H54 (cell line): ENCODE results near the gene TGFBI.

Experiments
- DNase-seq: peaks from one replicate; pipeline ENCODE4 v3.0.0; 2011; ENCODE audit warnings: low spot score, mixed read lengths; ENCODE audit not compliant: insufficient read length
- FAIRE-seq: peaks from 3 replicates; lab custom pipeline; 2011; peaks lifted over from hg19 to GRCh38; lab: Jason Lieb, UNC
- POLR2A ChIP-seq: IDR thresholded peaks from 2 replicates; pipeline ENCODE4 v1.6.1; 2011; ENCODE audit warnings: low read depth, mild to moderate bottlenecking, low read length

The TGFBI gene

GRCh38 chr5:136062366-136063274 is 33.8 kb downstream of the TGFBI start:
- DNase-seq (no peak), FAIRE-seq (no peak)
- no peak for TF ChIP-seq POLR2A

GRCh38 chr5:136063778-136064465 is 35.1 kb downstream of the TGFBI start:
- FAIRE-seq (no peak), DNase-seq (no peak)
- no peak for TF ChIP-seq POLR2A

- TF ChIP-seq POLR2A = no peak
- DNase-seq (no peak), FAIRE-seq (no peak)
Observed at GRCh38 chr5:136064510-136064909, 35.7 kb downstream of the TGFBI start.

GRCh38 chr5:136065588-136065987 is 36.8 kb downstream of the TGFBI start:
- no peak for FAIRE-seq

GRCh38 chr5:136066661-136067271 is 38.0 kb downstream of the TGFBI start:
- FAIRE-seq (no peak), DNase-seq (no peak)
- no peak for TF ChIP-seq POLR2A

More at GRCh38 chr5:136065588-136065987, 36.8 kb downstream of the TGFBI start:
- no peak for DNase-seq
- no peak for TF ChIP-seq POLR2A

GRCh38 chr5:136067422-136067821 is 38.6 kb downstream of the TGFBI start:
- TF ChIP-seq POLR2A = no peak
- DNase-seq = no peak
- no peak for FAIRE-seq

GRCh38 chr5:136070486-136071285 is 41.9 kb downstream of the TGFBI start:
- no peak for TF ChIP-seq POLR2A
- FAIRE-seq = no peak
- no peak for DNase-seq

- DNase-seq = no peak
- TF ChIP-seq POLR2A = no peak
- no peak for FAIRE-seq
Observed at GRCh38 chr5:136073714-136074529, 45.1 kb downstream of the TGFBI start.

- TF ChIP-seq POLR2A = no peak
- FAIRE-seq = no peak
- DNase-seq = no peak
Observed at GRCh38 chr5:136075466-136075891, 46.7 kb downstream of the TGFBI start.

GRCh38 chr5:136076067-136076466 is 47.3 kb downstream of the TGFBI start:
- no peak for DNase-seq
- FAIRE-seq = no peak
- no peak for TF ChIP-seq POLR2A

GRCh38 chr5:136076881-136077445 is 48.2 kb downstream of the TGFBI start:
- FAIRE-seq (no peak), DNase-seq (no peak)
- TF ChIP-seq POLR2A = no peak
